HG02759 (cell line): ENCODE results near the gene BEAN1.

Experiments used
- ATAC-seq: cut with Tn5 transposase; IDR thresholded peaks from one replicate; pipeline ENCODE4 v1.9.1; 2021; ENCODE audit warnings: mild to moderate bottlenecking, moderate library complexity; ENCODE audit not compliant: unreplicated experiment

Gene BEAN1

DNA sequence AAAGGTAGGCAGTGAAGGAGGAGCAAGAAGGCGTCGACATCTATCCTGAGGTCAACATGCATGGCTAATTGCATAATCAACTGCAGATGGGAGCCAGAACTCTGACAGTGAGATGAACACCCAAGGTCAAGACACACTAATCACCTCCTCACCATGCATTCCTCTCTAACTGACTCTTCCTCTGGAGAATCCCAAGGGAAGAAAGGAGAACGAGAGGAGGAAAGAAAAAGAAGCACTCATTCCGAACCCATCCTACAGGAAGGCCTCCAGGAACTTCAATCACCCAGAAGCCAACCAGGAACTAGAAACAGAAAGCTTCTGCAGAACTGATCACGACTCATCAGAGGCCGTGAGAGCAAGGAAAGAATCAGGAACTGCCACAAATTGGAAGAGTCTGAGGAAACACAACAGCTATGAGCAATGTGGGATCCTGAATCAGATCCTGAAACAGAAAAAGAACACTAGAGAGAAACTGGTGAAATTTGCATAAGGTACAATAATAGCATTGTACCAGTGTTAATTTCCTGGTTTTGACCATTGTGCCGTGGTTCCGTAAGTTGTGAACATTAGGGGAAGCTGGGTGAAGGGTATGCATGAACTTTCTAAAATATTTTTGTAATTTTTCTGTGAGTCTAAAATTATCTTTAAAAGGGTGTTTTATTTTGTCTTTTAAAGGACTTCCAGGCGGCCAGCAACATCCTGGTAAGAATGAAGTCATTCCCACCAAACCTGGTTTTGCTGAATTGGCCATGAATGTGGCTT lies 10.0 kb upstream of the BEAN1 start:
- ATAC-seq = no peak

- ATAC-seq = no peak
These were observed 8.7 kb upstream of the BEAN1 start for GRCh38 chr16:66418165-66418962.

- no peak for ATAC-seq
These were observed 7.6 kb upstream of the BEAN1 start for GRCh38 chr16:66419527-66419926.

DNA sequence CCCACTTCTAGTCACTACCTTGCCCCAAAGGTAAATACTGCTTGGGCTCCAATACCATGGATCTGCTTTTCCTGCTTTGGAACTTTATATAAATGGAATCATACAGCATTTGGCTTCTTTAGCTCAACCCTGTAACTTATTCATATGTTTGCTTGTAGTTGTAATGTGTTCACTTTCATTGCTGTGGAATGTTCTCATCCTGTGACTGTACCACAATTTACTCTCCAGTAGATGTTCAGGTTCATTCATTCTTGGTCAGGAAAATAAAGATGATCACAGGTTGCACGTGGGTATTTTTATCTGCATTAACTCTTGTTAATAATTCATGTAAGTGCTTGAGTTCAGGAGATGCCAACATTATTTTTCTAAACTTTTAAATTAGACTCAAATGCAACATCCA lies 6.7 kb upstream of the BEAN1 start:
- ATAC-seq = no peak

- no peak for ATAC-seq
These were observed 5.2 kb upstream of the BEAN1 start for GRCh38 chr16:66421891-66422290.

DNA sequence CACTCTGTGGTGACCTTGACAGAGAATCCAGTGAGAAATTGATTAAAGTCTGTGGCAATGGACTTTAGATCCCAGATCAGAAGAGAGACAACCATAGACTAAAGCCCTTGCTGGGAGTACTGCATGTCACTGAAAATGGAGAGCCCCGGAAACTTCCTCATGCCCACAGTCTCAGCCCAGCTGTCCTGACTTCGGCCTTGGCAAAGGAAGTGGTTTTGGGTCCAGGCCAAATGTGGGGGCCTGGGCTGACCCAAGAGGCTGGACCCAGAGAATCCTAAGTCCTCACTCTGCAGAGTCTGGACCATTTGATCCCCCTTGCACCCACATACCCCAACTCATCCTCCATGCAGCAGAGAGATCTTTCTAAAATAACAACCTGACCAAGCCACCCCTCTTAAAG lies 4.7 kb upstream of the BEAN1 start:
- no peak for ATAC-seq

DNA sequence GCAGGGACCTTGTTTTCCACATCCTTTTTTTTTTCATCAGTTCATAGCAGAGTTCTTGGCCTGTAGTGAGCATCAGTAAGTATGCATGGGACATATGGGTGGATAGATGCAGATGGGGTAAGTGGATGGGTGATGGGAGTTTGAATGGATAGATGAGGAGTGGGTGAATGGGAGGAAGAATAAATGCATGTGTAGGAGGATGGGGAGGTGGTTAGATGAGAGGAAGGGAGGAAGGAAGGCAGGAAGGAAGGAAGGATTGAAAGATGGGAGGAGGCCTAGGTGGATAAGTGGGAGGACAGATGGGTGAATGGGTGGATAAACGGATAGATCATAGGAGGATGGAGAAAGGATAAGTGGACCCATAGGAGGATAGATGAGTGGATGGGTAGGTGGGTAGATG lies 3.9 kb upstream of the BEAN1 start:
- ATAC-seq = no peak

- ATAC-seq = no peak
These were observed 1.4 kb upstream of the BEAN1 start for GRCh38 chr16:66425651-66426050.

- no peak for ATAC-seq
These were observed 721 bp upstream of the BEAN1 start for GRCh38 chr16:66426112-66427035.

DNA sequence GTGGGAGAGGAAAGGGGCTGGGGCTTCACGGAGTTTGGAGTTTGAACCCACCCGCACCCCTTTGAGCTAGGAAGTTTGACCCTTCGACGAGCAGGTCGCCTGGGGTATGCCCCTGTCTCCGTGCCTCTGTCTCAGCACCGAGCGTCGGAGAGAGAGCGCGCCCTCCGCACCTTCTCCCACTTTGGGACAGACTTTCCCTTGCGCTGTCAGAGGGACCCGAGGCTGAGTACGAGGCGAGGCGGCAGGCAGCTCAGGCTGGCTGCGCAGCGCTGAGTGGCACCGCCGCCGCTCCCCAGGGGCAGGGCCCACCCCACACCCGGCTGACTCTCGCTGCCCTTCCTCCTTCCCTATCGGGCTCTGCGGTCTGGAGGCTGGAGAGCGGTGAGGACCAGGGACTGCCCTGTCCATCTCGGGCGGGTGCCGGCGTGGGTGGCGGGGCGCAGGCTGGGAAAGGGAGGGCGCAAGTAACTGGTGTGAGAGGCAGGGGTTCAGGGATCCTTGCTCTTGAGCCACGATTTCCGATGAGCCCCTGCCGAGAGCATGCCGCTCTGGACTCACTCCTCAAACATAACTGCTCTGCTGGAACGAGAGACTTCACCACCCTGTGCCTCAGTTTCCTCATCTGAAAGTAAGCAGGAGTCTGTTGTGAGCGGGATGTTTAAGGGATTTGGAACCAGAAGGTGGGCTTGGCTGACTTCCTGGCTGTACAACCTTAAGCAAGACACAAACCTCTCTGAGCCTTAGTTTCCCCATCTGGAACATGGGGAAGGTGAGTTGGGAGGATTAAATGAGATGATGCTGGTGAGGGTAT lies 981 bp downstream of the BEAN1 start:
- no peak for ATAC-seq

DNA sequence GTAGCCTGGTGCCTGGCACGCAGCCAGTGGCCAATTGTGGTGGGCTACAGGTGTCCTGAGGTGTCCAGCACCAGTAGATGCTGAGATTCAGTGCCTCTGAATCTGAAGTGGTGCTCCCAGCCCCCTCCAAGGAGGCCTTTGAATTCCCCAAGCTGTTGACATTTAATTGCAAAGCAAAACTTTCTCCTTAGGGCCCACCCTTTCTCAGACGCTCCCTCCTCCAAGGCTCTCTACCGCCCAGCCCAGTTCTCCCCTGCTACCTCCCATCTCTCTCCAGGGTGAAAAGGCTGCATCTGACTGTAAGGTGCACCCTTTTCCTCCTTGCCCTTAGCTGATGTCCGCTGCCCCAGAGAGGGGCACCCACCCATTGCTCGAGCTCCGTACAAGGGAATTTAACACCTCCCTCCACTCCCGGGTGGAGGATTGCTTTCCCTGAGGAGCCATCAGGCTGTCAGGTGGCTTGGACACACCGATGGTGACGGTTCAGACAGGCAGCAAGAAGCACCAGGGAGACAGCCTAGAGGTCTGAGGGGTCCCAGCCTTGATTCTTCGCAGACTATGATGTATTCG lies 1.7 kb downstream of the BEAN1 start:
- ATAC-seq = no peak

- no peak for ATAC-seq
These were observed 2.3 kb downstream of the BEAN1 start for GRCh38 chr16:66429290-66429962.

- ATAC-seq = no peak
These were observed 3.1 kb downstream of the BEAN1 start for GRCh38 chr16:66430214-66430613.

DNA sequence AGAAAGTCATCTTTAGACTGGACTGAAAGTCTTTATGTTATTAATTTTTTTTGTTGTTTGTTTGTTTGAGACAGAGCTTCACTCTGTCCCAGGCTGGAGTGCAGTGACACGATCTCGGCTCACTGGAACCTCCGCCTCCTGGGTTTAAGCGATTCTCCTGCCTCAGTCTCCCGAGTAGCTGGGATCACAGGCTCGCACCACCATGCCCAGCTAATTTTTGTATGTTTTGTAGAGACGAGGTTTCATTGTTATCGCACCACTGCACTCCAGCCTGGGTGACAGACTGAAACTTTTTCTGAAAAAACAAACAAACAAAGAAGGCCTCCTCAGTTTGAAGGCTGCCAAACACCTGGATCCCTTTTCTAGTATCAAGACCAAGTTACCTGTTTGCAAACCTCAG lies 4.7 kb downstream of the BEAN1 start:
- ATAC-seq = no peak

GRCh38 chr16:66432429-66432828 lies 5.3 kb downstream of the BEAN1 start:
- no peak for ATAC-seq

DNA sequence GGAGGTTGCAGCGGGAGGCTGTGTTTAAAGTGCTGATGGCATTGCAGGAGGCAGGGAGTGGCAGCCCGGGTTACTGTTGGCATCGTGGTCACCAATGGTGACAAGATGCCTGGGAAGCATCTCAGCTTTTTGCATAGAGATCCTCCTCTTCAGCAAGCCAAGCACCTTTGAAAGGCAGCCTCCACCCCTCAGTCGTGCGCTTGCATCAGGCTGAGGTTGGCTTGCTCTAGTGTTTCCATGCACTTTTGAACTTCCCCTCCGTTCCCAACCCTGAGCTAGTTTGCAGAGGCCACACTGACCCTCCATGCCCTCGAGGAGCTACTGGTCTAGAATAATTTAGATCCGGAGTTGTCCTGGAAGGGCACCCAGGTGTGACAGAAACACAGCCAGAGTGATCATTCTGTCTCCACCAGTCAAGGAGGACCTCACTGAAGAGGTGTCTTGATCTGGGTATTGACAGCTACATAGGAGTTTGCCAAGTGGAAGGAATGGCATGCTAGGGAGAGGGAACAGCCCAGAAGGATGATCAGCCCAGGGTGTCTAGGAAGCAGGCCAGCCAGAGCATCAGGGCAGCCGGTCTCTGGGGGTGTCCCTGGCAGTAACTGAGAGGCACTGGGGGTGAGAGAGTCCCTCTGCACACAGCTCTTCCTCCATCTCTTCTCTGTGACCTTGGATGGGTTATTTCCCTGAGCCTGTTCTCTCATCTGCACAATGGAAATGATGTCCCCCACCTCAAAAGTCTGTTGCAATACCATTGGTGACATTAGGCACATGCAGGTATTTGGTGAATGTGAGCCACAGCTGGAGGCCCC lies 7.7 kb downstream of the BEAN1 start:
- no peak for ATAC-seq

DNA sequence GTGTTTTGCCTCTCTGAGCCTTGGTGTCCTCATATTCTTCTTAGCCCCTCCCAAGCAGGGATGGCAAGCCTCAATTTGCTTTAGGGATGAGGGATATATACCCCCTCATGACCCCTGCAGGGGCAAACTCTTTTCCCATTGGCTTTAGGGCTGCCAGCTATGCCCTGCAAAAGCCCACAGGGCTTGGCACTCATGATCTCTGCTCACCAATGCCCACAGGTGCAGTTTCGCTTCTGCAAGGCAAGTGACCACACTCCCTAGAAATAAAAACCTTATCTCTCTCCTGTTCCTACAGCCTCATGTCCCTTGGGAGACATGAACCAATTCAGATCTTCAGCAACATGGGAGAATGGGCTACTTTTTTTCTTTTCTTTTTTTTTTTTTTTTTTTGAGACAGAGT lies 8.8 kb downstream of the BEAN1 start:
- ATAC-seq = no peak

GRCh38 chr16:66437391-66437945 lies 10.4 kb downstream of the BEAN1 start:
- ATAC-seq = no peak
